GM21786 (cell line): ENCODE data around the gene KAZN.

ENCODE experiments used
- ATAC-seq: cut with Tn5 transposase; IDR thresholded peaks from one replicate; pipeline ENCODE4 v1.9.1; 2021; ENCODE audit not compliant: unreplicated experiment

KAZN gene

DNA sequence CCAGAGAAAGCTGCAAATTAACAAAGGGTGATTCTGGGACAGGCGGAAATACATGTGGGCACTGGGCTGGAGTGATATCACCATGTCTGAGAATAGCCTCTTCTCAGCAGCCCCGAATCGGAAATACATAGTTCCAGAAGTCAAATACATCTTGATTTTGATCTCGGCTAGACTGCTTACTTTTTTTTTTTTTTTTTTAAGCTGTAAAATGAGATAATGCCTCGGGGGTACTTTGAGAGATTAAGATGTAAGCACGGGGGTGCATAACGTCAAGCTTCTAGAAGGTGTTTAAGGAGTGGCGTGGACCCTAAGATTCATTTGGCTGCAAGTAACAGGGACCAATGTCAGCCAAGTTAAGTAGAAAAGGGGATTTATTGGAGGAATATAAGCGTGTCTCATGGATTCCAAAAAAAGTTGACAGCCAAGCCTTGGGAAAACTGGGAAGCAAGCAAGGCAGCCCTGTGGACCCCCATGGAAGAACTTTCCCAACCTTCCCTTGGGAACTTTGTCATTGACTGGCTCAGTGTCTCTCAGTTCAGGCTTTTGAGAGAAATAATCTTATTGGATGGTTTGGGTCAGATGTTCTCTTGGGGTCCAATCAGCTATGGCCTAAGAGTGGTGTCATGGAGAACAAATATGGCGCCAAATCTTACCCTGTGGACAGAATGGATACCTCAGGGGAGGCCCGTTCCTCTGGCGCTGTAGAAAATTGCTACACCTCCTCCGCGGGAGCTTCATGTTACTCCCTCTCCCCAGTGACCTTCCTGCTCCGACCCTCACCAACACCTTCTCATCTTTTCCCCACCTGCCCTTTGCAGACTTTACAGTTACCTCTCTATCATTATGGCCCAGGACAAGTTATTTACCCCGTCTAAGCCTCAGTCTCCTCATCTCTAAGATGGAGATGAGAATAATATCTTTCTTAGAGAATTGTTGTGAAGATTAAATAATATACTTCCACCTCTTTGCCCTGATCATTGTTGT, 186.6 kb downstream of the KAZN start:
- ATAC-seq: no peak

DNA sequence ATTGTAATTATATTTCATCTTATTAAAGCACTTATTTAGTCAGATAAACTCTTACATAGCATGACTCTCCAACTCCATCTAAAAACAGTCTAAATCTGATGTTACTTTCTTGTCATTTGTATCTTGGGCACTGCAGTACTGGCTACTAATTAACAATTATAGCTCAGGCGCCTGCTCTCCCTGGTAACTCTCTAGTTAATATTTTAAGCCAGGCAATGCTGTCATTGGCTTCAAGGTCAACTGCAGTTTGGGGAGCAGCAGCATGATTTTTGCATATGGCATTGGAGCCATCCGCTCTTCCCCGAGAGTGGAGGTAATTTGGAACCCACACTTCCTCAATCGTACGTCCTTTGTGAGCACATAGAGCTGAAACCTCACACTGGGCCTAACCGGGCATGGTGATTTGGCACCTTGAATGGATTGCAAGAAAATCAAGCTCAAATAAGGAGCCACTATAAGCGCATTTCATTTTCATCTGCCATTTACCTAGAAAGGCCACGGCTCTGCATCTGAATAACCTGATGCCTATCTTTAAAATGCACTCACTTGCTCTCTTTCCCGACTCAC, 187.7 kb downstream of the KAZN start:
- ATAC-seq: no peak

DNA sequence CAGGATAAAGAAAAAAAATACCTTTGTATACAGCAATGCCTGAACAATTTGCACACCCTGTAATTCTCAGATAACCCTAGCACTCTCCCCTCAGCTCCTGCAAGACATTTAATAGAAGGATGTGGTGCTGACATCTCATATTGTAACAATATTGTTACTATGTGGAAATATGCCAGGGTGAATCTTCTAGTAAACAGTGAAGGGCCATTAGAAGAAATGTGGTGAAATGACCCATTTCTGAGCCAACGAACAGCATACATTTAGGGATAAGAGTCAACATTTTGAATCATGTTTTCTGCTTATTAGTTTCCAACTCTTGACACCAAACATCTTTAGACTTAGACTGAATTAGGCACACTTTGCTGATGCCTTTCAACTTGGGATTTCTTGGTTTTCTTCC, 188.2 kb downstream of the KAZN start:
- ATAC-seq: no peak

DNA sequence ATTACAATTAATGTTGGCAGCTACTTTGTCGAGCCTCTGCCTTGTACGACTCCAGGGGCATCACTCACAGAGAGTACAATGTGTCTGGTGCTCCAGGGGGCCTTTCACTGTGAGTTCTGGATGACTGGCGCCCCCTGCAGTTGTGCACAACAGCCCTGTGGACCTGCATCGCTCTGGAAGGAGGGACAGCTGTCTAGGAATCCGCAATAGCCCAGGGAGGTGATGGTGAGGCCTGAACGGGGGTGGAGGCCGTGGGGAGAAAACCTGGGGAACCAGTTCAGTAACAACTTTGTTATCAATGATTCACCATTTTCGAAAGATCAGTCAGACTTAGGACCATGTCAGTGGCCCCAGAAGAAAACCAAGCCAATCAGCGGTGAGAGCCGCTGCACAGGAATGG, 189.1 kb downstream of the KAZN start:
- no peak for ATAC-seq

DNA sequence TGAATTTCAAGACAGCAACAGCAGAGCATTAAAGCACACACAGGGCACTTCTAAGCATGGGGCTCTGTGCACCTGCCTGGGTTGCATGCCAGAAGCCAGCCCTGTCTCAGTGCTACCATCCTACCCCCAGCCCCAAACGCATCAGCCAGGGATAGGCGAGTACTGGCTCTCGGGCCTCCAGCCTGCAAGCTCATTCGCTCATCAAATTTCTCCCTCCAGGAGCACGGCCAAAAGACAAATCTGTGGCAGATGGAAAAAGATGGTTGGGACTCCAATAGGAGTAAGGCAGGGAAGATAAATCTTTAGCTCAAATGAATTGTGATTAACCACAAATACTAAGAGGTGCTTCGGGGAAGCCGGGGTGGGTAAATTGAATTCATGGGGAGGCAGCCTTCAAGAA, 189.6 kb downstream of the KAZN start:
- no peak for ATAC-seq

DNA sequence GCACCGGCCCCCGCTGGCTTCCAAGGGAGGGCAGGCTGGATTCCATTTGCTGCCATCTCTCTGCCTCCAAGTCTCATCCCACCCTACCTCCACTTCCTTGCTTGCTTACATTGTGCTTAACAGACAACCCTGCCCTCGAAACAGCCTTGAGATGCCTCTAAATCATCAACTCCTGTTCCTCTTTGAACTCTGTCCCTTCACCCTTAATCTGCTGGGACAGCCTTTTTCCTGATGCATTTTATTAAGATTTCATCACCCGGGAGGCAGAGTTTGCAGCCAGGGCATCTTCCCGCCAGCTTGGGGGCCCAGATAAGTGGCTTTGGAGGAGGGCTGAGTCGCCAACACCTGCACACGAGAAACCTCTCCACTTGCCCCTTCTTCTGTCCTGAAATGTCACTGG, 192.5 kb downstream of the KAZN start:
- ATAC-seq: no peak

DNA sequence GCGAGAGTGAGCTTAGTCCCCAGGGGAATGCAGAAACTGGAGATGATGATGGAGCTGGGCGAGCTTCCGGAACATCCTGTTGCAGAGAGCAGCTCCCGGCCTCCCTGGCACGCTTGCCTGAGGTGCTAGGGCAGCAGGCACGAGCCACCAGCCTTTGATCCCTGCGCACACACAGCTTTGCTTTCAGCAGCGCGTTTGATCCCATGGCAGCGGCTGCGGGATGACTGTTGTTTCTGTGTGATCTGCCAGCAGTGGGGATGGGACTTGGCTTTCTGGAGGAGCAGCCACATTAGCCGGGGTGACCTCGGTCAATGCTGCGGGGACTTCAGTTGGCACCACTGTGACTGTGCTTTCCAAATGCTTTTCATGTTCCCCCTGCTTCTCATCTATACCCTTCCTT, 193.2 kb downstream of the KAZN start:
- ATAC-seq: no peak

DNA sequence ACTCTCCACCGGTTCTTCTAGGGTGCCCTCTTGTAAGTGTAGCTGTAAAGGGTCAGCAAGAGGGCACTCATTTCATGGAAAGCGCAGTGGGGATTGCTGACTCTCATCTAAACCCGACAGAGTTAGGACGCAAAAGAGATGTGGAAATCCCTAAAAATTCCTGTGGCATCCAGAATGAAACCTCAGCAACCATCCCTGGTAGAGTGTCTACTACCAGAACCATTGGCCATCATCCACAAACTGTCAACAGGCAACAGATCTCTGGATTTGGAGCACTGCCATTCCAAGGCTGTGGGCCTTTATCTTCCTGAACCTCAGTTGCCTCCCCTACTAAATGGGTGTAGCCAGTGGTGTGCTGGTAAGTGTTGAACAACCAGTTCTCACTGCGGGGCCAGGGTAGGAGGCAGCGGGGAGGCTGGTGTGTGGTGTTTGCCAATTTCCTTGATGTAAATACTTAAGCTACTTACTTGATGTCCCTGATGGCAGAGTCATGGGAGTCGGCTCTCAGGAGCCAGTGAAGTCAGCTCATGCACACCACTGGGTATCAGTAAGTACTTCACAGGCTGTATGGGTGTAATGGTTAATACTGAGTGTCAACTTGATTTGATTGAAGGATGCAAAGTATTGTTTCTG, 195.8 kb downstream of the KAZN start:
- ATAC-seq: no peak

DNA sequence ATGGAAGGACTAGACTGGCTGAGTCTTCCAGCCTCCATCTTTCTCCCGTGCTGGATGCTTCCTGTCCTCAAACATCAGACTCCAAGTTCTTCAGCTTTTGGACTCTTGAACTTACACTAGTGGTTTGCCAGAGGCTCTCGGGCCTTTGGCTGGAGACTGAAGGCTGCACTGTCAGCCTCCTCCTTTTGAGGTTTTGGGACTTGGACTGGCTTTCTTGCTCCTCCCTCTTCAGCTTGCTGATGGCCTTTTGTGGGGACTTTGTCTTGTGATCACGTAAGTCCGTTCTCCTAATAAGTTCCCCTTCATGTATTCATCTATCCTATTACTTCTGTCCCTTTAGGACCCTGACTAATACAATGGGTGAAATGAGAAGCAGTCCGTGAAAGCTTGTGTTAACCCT, 196.4 kb downstream of the KAZN start:
- ATAC-seq: no peak

DNA sequence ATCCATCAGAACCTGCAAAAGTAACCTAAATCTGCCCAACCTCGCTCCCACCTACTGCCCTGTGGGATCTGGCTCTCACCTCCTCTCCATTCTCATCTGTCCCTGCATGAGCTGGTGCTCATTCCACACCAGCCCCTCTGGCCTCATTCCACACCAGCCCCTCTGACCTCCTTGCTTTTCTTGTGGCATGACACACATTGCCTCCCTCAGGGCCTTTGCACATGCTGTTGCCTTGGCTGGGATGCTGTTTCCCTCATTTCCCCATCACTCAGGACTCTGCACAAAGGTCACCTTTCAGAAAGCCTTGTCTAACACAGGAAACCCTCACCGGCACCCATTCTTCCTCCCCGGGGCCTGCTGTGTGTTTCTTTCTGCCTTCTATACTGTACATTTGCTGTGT, 197.1 kb downstream of the KAZN start:
- ATAC-seq: no peak

DNA sequence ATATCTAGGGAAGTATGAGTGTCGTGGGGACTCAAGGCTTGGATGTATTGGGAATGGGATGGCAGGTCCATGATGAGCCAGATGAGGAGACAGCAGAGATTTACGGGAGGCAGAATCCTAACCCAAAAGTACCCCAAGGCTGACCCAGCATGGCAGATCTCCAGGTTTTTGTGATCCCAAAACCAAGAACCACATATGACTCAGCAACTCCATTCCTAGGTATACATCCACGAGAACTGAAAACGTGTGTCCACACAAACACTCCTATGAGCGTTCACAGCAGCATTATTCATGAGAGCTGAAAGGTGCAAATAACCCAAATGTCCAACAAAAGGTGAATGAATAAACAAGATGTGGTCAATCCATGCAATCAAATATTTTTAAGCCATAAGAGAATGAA, 201.5 kb downstream of the KAZN start:
- ATAC-seq: no peak

DNA sequence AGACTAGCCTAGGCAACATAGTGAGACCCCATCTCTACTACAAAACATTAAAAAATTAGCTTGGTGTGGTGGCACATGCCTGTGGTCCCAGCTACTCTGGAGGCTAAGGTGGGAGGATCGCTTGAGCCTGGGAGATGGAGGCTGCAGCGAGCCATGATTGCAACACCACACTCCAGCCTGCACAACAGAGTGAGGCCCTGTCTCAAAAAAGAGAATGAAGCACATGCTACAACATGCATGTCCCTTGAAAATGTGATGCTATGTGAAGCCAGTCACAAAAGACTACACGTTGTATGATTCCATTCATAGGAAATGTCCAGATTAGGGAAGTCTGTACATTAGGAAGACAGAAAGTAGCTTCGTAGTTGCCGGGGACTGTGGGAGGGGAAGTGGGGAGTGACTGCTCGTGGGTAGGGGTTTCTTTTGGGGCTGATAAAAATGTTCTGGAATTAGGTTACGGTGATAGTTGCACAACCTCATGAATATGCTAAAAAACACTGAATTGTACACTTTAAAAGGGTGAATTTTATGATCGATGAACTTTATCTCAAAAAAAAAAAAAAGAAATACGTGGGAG, 202.1 kb downstream of the KAZN start:
- no peak for ATAC-seq

DNA sequence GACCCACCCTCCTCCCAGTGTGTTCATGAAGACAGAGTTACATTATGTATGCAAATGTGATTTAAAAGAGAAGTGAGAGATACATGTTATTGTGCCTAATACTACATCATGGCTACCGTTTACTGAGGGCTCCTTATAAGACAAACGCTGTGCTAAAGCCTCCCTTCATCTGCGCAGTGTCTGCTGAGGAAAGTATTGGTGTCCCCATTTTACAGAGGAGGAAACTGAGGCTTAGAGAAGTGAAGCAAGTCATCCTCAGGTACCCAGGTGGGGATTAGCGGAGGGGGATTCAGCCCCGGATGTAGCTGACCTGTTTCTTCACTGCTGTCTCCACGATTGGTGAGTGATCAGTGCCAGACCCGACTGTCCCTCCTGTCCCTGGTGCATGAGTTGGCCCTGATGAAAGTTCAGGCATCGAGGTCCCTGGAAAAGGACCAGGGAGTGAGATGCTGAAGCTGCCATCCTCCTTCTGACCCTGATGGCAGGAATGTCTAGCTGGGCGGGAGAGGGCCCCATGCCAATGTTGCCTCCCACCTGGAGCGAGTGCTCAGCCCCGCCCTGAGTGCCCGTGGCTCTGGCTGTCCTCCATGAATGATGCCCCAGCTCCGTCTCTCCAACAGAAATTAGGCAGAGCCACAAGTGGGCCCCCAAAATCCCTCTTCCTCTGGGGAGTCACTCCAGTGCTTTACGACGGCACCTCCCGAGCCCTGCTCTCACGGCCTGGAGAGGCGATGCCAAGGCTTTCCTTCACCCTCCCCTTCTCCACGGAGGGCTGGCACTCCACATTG, 204.7 kb downstream of the KAZN start:
- no peak for ATAC-seq

DNA sequence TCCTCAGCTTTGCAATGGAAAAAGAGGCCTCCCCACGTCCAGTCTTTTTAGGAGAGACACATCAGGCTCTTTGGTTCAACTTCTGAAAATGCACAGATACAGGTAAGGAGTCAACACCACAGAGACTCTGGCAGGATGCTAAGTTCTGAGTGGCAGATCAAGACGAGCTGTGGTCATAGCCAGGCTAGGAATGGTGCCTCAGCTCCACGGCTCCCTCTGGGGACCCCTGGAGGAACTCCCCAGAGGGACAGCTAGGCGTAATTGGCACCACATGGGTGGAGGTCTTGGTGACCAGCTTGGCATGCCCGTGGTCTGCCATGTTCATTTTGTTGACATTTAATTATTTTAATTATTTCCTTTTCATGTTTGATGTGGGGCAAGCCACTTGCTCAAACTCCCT, 206.1 kb downstream of the KAZN start:
- no peak for ATAC-seq

DNA sequence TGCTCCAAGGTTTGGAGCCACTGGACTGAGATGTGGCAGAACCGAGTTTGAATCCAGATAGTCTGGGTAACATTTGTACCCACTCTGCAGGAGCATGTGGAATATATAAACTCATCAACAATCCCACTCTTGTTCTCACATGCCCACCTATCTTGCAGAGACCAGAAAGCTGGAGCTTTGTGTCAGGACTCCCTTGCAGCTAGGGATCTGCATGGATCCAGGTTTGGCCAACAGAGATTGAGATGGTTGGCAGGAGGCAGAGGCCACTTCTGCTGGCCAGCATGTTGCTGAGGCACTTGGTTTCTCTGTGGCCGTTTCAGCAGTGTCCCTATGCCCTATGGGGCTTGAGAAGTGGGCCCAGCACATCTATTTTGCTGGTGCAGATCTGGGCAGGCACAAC, 208.3 kb downstream of the KAZN start:
- no peak for ATAC-seq

DNA sequence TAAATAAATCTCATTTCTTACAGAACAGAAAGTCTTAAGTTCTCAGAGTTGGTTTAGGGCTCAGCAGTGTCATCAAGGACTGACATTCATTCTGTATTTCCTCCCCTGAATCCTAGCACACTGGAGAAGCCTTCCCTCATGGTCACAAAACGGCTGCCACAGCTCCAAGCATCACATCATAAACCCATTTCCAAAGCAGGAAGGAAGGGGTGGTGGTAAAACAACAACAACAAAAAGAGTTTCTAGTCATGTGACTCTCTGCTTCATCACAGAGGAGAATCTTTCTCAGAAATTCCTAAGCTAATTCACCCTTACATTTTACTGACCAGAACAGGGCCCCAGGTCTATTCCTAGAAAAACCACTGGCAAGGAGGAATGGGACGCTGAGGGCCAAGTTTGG, 210.3 kb downstream of the KAZN start:
- no peak for ATAC-seq

DNA sequence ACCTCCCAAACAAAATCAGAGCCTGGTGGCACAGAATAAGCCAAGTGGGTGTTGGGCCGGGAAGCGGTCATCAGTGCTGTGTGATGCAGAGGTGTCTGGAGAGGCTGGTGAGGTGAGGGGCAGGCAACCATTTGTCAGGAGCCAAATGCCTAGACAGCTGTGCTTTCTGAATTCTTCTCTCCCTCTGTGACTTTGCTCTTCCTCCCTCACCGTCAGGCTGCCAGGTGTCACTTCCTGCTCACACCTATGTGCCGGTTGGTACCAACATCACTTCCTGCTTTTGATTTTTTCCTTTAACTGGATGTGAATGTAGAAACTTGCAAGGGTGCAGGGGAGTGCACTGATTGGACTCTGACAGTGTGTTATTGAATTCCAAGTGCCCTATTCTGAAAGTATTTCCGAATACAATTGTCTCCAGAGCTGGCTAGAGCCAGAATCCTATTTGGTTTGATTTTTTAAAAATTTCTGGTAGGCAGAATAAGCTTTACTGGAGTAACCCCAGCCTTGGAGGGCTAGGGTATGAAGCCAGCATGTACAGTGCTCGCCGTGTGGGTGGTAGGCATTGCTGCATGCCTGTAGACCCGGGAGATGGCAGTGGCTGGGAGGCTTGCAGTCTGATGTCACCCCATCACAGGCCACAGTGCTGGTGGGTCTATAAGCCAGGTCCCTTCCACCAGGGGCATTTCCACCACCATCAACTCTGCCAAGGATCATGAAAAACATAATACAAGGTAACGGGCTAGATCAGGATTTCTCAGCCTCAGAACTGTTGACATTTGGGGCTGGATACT, 210.9 kb downstream of the KAZN start:
- no peak for ATAC-seq

DNA sequence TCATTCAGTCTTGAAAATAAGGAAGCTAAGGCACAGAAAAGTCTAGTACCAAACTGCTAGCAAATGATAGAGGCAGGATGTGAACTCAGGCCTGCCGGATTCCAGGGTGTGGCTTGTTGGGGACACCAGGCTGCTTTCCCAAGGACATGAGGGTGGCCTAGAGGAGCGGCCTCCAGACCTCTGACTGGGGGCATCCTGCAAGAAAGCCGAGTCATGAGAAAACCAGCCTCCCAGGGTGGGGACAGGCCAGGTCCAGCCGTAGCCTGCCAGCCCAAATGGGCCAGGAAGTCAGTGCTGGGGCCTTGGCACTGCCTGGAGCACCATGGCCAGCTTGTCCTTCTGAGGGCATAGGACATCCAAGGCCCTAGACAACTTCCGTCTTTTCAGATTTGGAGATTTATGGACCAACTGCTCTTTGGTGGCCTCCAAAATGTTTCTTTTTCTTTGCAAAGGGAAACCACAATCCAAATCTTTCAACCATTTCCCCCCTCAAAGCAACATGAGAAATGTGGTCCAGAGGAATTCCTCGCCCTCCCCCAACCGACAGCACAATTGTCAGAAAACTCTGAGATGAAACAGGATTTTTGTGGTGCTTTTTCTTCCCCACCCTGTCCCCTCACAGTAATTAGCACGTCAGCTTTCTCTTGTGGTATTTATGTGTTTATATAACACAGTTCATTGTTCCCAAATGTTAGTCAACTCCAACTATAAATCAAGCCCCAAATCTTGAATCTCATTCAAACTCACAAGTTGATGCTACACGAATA, 212.3 kb downstream of the KAZN start:
- ATAC-seq: no peak

DNA sequence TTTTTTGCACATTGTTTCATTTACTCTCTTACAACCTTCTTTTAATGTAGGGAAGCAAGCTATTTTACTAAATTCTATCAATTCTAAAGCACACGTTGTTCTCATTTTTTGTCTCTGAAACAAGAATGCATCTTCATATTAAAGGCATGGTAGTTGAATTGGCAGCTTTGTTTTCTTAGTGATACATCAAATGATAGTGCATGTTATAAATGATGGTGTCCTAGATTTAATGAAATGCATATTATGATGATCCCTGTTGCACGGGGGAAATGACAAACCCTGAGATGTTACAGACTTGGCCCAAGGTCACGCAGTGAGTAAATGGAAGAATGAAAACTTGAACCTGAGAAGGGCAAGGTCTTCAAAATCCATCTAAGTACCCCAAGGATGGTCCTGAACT, 213.1 kb downstream of the KAZN start:
- ATAC-seq: no peak

DNA sequence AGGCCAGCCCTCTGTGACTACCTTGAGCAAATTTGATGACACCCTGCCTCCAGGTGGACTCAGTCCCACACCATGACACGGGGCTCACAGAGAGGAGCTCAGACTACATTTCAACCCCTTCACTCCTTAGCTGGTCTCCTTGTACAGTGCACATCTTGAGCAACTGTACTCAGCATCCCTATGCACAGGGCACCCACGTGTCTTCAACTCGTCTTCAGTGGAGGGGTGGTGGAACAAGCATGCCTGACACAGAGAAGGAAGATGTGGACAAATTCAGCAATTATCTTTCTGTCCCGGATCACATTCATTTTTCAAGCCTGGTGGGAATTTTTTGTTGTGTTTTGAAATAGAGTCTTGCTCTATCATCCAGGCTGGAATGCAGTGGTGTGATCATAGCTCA, 213.7 kb downstream of the KAZN start:
- ATAC-seq: no peak
